Vagina (tissue), 2 donors: ENCODE results near the gene SARDH.

Source experiments
- CTCF ChIP-seq, 3 experiments: fragments of 450-650 bp in 2 of 3; fragments of 200-600 bp in 1 of 3; sonication (generic) in 1 of 3; IDR thresholded peaks; one replicate each; pipeline ENCODE4 v1.5.1; 2017 to 2019; ENCODE audit warnings: antibody characterized with exemption in 3 of 3, mild to moderate bottlenecking in 2 of 3, moderate library complexity in 2 of 3
- POLR2A ChIP-seq, 2 donors: fragments of 450-650 bp; IDR thresholded peaks; one replicate each; pipeline ENCODE4 v1.6.1; 2017; ENCODE audit warnings: antibody characterized with exemption in 2 of 2, mild to moderate bottlenecking in 2 of 2, moderate library complexity in 2 of 2
- POLR2AphosphoS5 ChIP-seq, 2 donors: sonication (generic); formaldehyde crosslinking; IDR thresholded peaks; one replicate each; pipeline ENCODE4 v1.9.0; 2017; ENCODE audit warnings: antibody characterized with exemption in 2 of 2, mild to moderate bottlenecking in 2 of 2, low read depth in 1 of 2; ENCODE audit not compliant: insufficient read depth in 1 of 2

GRCh38 chr9:133783331-133783731, 45.2 kb upstream of the SARDH start:
- TF ChIP-seq POLR2AphosphoS5 (IDR thresholded peaks at IDR 0.05; ENCODE audit: insufficient read depth in 1 of 2, low read depth in 1 of 2) (no peak), CTCF (IDR thresholded peaks at IDR 0.05) (no peak), POLR2A (IDR thresholded peaks at IDR 0.05) (no peak)
